ENCODE measurements around the gene EFR3B.

The EFR3B gene

DNA sequence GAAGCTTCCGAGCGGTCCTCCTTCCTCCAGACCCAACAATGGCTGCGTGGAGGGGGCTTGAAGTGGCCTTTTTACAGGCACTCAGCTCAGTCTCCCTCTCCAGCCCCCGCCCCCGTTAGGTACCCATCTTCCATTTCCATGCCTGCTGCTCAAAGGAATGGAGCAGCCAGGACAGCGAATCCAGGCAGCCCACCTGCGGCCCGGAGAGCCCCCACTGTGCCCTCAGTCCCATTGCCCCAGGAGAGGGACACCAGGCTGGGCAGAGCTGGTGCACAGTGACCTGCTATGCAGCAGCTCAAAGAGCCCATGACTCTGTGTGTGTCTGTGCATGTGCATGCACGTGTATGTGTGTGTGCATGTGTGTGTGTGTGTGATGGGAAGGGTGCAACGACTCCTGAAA lies 137.1 kb downstream of the EFR3B start:
- in situ Hi-C loops (cut with MboI; ENCODE audit: low sequenced_read_pairs), result no loop called here

DNA sequence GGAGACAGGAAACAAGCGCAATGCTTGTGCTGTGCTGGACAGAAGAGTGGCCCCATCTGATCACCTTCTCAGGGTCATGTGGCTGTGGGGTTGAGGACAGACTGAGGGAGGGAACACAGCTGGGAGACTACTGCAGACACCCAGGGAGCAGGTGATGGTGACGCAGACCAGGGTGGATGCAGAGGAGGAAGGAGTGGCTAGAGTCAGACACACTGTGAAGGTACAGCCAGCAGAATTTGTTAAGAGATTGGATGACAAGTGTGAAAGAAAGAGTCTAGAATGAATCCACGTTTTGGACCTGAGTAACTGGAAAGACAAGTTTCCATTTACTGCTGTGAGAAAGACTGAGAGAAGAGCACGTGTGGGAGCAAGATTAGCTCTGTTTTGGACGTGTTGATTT lies 142.4 kb downstream of the EFR3B start:
- in situ Hi-C loops (cut with MboI; ENCODE audit: low sequenced_read_pairs), result no loop called here

DNA sequence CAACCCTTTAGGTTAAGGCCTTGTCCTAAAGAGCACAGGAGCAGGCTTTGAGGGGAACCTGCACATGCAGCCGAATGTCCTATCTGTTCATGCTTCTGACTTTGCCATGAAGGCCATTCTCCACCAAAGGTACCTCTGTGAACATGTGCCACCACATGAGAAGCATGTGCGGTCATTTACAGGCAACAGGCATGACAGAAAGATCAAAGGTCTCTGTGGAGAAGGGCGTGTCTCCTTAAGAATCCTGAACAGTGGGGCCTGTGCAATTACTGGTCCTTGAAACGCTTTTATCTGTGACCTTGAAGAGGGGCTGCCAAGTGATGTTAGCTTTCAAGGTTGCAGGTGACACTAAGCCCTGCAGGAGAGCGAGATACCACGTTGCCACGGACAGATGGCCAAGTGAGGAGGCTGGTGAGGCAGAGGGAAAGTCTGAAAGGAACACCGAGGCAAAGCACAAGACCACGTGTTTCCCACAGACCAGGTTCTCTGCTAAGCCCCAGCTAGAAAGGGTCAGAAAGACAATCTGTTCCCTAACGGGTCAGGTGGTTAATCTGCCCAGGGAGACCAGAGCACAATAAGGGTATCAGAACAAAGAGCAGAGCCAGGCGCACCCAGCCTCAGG lies 146.0 kb downstream of the EFR3B start:
- in situ Hi-C loops (cut with MboI; ENCODE audit: low sequenced_read_pairs), result no loop called here

DNA sequence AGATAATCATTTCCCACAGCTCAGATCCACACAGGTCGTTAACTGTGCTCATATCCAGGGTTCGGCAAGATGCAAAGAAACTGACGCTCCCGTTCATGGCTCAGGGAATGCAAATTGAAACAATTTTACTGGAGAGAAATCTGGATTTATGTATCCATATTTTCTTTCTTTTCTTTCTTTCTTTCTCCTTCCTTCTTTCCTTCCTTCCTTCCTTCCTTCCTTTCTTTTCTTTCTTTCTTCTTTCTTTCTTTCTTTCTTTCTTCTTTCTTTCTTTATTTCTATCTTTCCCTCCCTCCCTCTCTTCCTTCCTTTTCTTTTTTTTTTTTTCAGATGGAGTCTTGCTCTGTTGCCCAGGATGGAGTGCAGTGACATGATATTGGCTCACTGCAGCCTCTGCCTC lies 146.5 kb downstream of the EFR3B start:
- in situ Hi-C loops (cut with MboI; ENCODE audit: low sequenced_read_pairs), result no loop called here

DNA sequence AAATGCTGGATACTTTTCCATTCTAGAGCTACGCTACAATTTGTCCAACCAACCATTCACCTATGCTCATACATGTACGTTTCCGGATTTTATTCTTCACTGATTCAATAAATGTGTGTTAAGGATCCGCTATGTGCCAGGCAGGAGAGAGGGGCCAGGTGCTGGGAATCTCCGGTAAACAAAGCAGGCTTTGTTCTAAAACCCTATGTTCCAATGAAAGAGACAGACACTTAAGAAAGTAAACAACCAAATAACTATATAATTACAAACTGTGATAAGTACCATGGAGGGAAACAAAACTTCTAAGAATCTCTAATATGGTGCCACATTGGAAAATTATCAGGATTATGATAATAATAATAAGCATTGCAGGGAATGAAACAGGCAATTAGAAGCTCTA lies 148.7 kb downstream of the EFR3B start:
- in situ Hi-C loops (cut with MboI; ENCODE audit: low sequenced_read_pairs), result no loop called here

DNA sequence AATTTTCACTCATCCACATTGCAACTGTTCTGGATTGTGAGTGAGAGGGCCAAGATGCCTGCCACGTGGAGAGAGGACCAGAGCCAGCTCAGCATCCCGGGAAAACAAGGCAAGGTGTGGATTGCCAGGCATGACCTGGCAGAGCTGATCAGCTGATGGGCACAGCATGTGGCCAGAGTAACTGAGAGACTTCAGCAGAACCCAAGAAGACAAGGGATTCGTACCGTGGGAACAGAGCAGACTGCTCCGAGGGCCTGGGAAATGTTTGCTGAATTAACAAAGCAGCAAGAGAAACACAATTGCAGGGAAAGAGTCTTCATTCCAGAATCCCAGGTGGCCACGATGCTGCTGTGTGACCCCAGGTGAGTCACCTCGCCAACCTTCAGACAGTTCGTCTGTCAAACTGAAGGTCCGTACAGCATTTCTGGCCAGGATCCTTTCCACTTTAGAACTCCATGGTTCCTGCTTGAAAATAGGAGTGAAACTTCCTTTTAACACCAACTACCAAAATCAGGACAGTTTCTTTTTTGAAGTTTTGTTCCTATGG lies 152.8 kb downstream of the EFR3B start:
- in situ Hi-C loops (cut with MboI; ENCODE audit: low sequenced_read_pairs), result no loop called here

DNA sequence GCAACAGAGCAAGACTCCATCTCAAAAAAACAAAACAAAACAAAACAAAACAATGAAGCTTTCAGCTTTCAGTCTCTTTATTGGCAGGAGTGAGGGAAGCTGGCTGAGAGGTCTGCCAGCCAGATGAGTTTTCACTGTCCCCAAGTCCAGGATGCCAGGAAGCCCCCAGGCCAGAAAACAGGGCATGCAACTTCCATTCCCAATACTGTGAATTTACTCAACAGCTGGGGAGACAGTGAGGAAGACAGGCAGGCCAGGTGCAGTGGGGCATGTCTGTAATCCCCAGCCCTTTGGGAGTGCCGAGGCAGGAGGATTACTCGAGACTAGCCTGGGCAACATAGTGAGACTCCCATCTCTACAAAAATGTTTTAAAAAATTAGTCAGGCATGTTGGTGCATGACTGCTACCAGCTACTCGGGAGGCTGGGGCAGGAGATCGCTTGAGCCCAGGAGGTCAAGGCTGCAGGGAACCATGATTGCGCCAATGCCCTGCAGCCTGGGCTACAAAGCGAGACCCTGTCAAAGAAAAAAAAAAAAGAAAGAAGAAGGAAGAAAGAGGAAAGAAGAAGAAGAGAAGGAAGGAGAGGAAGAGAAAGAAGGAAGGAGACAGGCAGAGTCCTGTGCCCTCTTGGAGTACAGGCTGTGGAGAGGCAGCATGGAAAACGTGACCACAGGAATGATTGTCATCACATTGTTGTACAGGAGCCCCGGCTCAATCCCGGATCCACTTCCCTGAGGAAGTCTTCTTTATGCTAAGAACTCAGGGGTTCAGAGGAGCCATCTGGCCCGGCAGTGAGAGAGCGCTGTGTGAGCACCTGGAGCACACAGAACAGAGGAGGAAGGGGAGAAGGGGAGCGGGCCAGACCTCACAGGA lies 155.7 kb downstream of the EFR3B start:
- in situ Hi-C loops (cut with MboI; ENCODE audit: low sequenced_read_pairs), result no loop called here

DNA sequence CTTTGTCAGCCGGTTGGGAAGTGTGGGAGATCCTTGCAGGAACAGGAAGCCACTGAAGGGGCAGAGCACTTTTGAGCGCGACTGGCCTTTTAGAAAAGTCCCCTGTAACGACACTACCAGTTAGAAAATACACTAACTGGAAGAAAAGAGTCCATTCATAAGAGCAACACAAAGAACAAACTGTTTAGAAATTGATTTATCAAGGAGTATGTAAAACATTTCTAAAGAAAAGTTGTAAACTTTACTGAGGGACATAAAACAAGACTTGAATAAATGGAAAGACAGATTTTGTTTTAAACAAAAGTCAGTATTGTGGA lies 156.3 kb downstream of the EFR3B start:
- in situ Hi-C loops (cut with MboI; ENCODE audit: low sequenced_read_pairs), result no loop called here

DNA sequence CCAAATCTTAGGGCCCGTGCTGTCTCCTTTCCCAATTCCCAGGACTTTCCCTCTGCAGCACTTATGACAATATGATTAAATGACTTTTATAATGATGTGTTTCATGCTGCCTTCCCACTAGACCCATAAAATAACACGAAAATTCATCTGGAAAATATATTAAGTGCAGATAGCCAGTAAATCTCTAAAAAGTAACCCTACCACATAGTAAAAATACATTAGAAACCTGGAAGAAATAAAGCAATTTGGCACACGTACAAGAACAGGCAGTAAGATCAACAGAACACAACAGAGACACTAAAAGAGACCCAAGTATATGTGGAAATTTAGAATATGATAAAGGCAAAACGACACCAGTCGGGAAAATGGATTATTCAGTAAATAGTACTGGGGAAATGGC lies 156.7 kb downstream of the EFR3B start:
- in situ Hi-C loops (cut with MboI; ENCODE audit: low sequenced_read_pairs), result no loop called here

DNA sequence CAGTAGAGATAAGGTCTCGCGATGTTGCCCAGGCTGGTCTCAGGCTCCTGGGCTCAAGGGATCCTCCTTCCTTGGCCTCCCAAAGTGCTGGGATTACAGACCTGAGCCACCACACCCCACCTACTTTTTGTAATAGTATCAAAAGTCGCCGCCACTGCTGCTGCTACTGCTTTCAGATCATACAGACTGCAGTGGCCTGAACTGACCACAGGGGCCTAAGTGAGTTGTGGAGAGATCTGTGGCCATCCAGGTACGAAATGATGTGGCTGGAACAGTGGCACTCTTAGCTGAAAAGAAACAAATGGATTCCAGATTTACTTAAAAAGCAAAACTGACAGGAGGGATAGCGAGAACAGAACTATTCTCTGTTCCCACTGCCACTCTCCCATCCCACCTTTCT lies 159.4 kb downstream of the EFR3B start:
- in situ Hi-C loops (cut with MboI; ENCODE audit: low sequenced_read_pairs), result no loop called here

DNA sequence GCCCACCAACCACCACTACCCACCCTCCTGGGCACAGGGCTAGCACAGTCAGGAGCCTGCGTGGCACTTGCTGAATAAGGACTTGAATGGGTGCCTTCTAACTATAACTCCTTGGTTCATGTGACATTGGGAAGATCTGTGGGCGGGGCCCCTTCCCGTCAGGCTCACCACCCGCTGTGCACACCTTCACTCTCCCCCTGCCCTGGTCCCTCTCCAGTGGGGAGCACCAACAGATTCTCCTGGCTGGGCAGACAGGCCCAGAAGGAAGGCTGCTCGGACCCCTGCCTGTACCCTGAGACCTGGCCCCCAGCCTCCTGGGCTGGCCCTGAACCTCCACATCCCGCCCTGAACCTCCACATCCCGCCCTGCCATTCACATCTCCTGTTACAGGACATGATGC lies 159.9 kb downstream of the EFR3B start:
- in situ Hi-C loops (cut with MboI; ENCODE audit: low sequenced_read_pairs), result no loop called here

DNA sequence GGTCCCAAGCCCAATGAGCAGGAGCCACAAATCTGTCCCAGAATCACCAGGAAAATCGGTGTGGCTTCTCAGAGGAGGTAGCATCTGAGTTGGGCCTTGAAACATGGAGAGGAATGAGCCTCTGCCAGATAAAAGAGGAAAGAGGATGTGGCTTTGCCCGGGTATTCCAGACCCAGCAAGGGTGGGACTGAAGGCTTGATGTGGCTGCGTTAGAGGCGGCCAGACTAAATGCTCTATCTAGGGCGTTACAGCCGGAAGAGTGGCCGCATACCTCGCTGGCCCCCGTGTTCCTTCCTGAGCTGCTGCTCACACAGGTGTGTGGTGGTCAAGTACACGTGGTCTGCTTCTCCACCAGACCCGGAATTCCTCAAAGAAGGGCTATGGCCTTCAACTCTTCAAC lies 160.4 kb downstream of the EFR3B start:
- in situ Hi-C loops (cut with MboI; ENCODE audit: low sequenced_read_pairs), result no loop called here

DNA sequence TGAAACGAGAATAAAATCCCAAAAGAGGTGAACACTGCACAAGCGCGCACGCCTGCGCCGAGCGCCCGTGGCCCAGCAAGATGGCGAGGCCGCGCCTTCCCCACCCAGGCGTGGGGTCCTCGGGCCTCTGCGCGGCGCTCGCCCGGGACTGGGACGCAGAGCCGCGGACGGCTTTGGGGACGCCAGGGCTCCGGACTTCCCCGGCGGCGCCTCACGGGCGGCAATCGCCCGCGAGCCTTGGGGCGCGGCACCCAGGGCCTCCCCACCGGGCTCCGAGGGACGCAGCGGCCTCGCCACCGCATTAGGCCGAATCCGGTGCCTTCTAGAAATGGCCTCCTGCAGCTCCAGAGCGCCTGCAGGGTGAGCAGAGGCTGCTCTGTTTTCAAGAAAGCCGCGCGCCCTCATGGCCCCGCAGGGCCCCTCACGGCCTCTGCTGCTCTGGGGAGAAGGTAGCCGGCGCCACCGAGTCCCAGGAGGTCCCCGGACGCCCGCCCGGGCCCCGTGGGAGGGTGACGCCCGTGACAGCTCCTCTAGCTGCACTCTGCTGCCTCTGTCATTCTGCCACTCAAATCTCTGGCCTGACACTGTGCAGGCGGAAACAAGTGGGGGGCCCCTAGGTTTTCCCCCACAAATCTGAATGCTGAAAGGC lies 162.4 kb downstream of the EFR3B start:
- in situ Hi-C loops (cut with MboI; ENCODE audit: low sequenced_read_pairs), result no loop called here

DNA sequence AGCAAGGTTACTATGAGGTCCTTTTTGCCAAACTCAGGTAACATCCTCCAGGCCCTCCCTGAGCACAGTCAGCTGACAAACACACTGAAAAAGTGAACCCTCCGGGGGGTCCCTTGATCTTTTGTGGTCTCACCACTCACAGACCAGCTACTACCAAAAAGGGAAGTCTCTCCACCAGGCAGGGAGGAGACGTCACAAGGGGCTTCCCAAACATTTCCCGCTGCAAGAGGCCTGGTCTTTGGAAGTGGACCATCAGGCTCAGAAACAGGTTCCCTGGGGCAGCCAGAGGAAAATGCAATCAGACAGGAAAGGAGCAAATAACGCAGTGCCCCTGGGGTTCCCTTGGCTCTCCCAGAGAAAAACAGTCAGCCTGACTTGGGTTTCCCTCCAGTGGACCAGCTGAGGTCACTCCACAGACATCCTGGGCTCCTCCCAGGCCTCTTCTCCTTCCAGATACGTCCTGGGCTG lies 165.2 kb downstream of the EFR3B start:
- in situ Hi-C loops (cut with MboI; ENCODE audit: low sequenced_read_pairs), result no loop called here
